GM19452 (cell line): Measurements from ENCODE around the gene SSH3.
"Not testable (repeated sequence)": the region's sequence is repeated elsewhere in the genome, so short reads cannot be mapped to it uniquely, and the experiment has no call there.

ENCODE experiments used
- ATAC-seq: cut with Tn5 transposase; IDR thresholded peaks from one replicate; pipeline ENCODE4 v1.9.1; 2021; ENCODE audit not compliant: unreplicated experiment

Gene SSH3, protein sequence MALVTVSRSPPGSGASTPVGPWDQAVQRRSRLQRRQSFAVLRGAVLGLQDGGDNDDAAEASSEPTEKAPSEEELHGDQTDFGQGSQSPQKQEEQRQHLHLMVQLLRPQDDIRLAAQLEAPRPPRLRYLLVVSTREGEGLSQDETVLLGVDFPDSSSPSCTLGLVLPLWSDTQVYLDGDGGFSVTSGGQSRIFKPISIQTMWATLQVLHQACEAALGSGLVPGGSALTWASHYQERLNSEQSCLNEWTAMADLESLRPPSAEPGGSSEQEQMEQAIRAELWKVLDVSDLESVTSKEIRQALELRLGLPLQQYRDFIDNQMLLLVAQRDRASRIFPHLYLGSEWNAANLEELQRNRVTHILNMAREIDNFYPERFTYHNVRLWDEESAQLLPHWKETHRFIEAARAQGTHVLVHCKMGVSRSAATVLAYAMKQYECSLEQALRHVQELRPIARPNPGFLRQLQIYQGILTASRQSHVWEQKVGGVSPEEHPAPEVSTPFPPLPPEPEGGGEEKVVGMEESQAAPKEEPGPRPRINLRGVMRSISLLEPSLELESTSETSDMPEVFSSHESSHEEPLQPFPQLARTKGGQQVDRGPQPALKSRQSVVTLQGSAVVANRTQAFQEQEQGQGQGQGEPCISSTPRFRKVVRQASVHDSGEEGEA

GRCh38 chr11:67303132-67303834 lies at the start of gene SSH3:
Gene SSH3, plus strand, starts transcription at chr11:67303530. Its CDS starts 96 bp downstream, at chr11:67303626.
- ATAC-seq = no peak

DNA sequence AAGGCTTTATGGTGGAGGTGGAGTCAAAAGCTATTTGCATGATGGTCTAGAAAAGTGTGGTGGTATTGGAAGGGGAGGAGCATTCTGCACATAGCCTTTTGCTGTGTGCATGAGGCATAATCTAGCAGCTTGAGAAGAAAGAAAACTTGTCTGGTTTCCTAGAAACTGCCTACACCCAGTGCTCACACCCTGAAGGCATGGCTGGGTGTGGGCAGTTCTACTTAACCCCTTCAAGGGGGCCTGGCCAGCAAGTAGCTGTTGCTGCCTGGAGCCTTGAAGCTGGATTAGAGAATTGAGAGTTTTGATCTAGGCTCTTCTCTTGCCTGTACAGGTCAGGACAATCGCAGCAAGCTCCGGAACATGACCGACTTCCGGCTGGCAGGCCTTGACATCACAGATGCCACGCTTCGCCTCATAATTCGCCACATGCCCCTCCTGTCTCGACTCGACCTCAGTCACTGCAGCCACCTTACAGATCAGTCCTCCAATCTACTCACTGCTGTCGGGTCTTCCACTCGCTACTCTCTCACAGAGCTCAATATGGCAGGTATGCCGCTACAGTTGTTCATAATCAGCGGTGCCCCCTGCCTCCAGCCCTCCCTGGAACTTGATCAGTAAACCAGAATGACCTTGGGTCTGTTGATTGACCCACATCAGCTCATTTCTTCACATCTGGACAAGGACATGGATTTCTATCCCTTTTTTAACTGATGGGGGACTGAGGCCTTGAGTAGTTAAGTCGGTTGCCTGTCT lies 49.3 kb upstream of the SSH3 start:
- ATAC-seq = no peak

GRCh38 chr11:67254798-67255197 lies 48.5 kb upstream of the SSH3 start:
- no peak for ATAC-seq

DNA sequence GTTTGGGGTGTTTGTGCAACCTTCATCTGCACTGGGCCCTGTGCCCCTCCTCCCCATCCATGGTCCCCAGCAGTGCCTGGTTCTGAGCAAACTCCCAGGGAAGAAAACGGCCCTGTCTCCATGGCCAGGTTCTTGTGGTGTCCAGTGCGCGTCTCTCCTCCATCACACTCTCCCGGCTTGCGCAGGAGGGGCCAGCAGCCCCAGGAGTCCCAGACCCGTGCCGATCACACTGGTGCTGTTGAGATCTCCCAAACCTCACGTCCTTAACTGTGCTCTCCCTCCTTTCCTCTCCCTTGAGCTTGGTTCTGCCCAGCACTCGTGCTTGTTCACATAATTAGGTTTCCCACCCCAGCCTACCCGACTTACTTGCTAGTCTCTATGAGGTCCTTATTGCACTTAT lies 48.0 kb upstream of the SSH3 start:
- ATAC-seq = no peak

DNA sequence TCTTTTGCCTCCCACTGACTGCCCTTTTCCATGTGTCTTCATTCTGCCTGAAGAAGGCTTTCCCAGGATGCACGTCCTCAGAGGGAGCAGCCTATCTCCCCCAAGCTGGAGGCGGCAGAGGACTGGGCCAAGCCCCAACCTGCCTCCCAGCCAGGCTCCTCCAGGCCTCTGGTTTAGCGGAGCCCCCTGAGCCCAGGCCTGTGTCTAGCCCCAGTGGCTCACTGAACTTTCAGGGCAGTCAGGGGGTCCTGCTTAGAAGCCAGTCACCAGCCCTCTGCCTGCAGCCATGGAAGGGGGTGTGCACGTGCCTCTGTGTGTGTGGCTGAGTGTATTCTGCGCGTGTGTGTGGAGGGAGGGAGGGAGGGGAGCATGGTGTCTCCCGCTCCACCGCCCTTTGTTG lies 47.5 kb upstream of the SSH3 start:
- no peak for ATAC-seq

- ATAC-seq = no peak
Measured at GRCh38 chr11:67256477-67257135, 46.7 kb upstream of the SSH3 start.

- ATAC-seq = no peak
Measured at GRCh38 chr11:67260406-67260805, 42.9 kb upstream of the SSH3 start.

DNA sequence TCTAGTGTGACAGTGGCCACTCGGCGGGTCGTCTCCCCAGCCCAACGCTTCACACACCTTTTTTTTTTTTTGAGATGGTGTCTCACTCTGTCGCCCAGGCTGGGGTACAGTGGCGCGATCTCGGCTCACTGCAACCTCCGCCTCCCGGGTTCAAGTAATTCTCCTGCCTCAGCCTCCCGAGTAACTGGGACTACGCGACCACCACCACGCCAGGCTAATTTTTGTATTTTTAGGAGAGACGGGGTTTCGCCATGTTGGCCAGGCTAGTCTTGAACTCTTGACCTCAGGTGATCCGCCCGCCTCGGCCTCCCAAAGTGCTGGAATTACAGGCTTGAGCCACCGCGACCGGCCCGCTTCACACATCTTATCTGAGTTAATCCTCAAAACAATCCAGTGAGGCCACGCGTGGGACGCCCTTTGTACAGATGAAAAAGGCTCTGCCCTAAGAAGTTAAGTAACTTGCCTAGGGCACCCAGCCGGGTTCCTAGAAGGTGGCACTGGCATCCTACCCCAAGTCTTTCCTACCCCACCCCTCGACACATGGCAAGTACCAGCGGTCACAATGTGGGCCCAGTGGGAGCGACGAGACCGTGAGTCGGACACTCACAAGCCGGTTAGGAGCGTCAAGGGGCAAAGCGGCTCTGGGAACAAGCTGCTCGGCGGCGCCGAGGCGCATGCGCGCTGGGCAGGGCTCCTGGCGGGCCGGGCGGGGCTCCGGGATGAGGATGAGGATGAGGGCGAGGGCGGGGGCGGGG lies 42.3 kb upstream of the SSH3 start:
- ATAC-seq = not testable (repeated sequence)

- no peak for ATAC-seq
Measured at GRCh38 chr11:67261640-67261945, 41.7 kb upstream of the SSH3 start.

GRCh38 chr11:67261946-67262681 lies 41.2 kb upstream of the SSH3 start:
- ATAC-seq = no peak

GRCh38 chr11:67262731-67263675 lies 40.3 kb upstream of the SSH3 start:
- ATAC-seq = no peak

DNA sequence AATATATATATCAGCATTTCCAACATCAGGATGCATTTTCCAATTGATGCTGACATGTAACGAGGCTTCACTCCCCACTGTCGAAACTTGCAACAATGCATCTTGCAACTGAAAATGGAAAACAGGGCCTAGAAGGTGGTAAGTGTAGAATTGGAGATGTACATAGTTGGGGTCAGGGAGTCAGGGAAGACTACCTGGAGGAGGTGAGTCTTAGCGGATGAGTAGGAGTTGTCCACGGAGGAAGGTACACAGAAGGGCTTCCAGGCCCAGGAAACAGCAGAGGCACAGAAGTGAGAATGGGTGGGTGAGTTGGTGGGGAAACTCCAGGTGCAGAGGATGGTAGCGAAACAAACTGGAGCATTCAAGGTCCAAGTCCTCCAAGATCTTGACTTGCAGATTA lies 39.1 kb upstream of the SSH3 start:
- ATAC-seq = no peak

DNA sequence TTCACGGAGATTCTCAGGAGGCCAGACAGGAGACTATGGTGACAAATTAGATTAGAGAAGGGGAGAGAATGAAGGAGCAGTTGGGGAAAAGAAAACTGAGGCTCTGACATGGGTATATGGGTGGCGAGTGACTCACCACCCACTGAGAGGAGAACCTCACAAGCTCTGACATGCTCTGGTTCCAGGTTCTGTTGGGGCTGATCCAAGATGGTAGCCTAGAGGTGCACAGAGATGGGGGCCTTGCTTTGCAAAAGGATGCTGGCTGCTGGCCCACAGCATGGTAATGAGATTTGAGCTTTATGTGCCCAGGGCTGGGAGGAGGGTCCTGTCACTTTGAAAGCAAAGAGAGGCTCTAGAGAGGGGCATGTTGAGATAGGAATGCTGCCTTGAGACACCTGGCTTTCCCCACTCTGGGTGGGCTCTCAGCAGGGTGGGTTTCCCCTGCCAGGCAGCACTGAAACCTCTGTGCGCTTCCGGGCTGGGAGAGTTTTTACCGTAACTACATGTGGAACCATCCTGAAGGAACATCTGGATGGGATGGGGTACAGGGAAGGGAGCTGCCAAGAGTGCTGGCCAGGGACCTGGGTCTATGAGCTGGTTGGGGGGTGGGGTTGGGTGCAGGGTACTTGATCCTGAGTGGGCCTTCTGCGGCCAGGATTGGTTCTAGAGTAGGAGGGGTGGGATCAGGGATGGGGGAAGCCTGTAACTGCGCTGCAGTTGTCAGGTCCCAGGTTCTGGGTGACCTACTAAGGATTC lies 38.3 kb upstream of the SSH3 start:
- no peak for ATAC-seq

DNA sequence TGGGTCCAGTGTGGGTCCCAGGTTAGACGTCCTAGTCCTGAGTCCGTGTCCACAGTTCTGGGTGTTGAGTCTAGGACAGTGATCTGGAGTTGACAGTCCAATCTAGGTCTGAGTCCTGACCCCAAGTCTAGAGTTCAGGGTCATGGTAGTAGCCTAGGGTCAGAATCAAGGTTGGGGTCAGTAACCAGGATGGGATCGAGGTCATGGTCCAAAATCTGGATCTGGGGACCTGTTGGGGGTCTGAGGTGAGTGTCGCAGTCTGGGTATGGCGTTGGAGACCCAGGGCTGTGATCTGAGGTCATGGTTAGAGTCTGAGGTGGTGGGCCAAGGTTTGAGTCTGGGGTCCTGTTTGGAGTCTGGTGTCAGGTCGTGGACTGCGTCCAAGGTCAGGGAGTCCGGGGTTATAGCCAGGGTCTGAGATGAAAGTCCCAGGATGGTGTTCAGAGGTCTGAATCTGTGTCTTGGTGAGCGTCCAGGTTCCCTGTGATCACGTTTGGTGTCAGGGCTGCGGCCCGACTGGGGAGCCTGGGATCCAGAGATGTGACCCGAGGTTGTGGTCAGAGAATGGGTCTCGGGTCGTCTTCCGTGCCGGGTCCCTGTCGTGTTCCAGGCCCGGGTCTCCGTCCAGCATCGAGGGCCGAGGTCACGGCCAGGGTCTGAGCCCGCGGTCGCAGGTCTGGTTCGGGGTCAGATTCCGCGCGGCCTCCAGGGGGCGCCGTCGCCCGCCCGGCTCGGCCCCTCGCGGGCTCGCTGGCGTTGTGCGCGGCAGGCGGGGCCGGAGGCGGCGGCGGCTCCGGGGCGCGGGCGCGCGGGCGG lies 37.5 kb upstream of the SSH3 start:
- peak; percentile 38 for ATAC-seq

- ATAC-seq = no peak
Measured at GRCh38 chr11:67266449-67267187, 36.7 kb upstream of the SSH3 start, which contains the start of gene GRK2. Gene GRK2, plus strand, starts transcription at chr11:67266473. Its CDS starts 227 bp downstream, at chr11:67266700.
